GM12891 (cell line): Measurements from ENCODE around the gene TLK2.
A peak's percentile ranks its signal among the peaks of the same experiment; 100 is the strongest.

ENCODE experiments used
- POLR2A ChIP-seq: IDR thresholded peaks from 2 replicates; pipeline ENCODE4 v1.6.1; 2011; ENCODE audit warnings: low read depth, low read length, control low read depth
- TAF1 ChIP-seq: IDR thresholded peaks from 2 replicates; pipeline ENCODE4 v1.6.1; 2011; ENCODE audit warnings: low read depth, low read length, control low read depth

GRCh38 chr17:62652251-62653001 is 173.8 kb downstream of the TLK2 start:
- no peak for TF ChIP-seq POLR2A
- TF ChIP-seq TAF1, result 0 out of 2 replicates have a peak, but pooled peaks have one; percentile 25
